Stimulated activated CD8-positive, alpha-beta memory T cell treated with anti-CD3 and anti-CD28 coated beads, Interleukin-15, amount 100 ng/mL, for 4 hours (primary cell): ENCODE data around the gene RDH16.
"Not testable (repeated sequence)": the region's sequence is repeated elsewhere in the genome, so short reads cannot be mapped to it uniquely, and the experiment has no call there.

ENCODE experiments used
- DNase-seq, 2 donors: peaks; one replicate each; pipeline ENCODE4 v3.0.0-alpha.2; 2020; ENCODE audit warnings: low read depth in 2 of 2

The RDH16 gene

DNA sequence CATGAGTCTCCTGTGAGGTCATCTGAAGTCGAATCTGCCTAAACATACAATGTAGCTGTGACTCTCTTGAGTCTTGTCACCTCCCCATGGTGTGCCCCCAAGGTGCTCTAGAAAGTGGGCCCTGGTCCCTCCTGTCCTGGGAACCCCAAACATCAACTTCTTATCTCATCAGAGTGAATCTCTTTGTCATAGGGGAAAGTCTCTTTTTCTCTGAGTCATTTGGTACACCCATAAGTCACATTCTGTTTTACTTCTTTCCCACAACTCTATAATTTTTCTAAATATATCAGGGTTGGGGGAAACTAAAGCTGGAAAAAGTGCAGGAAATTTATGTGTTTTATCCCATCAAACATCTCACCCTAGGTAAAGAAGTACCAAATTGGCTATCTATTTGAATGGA is 36.1 kb downstream of the RDH16 start:
- DNase-seq, result no peak

DNA sequence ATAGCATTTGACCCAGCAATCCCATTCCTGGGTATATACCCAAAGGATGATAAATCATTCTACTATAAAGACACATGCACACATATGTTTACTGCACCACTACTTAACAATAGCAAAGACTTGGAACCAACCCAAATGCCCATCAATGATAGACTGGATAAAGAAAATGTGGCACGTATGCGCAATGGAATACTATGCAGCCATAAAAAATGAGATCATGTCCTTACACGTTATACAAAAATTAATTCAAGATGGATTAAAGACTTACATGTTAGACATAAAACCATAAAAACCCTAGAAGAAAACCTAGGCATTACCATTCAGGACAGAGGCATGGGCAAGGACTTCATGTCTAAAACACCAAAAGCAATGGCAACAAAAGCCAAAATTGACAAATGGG is 39.3 kb downstream of the RDH16 start:
- DNase-seq, result not testable (repeated sequence)

DNA sequence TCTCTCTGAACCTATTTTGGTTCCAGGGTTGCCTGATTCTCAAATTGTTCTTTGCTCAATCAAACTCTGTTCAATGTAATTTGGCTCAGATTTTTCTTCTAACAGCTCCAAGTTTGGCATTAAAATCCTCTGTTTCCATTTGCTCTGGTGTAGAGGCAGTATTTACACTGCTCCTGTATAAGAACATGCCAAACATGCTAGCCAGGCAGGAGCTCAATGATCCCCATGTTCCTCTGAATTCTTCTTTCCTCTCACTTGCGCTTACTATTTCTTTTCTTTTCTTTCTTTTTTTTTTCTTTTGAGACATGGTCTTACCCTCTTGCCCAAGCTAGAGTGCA is 40.4 kb downstream of the RDH16 start:
- no peak for DNase-seq

DNA sequence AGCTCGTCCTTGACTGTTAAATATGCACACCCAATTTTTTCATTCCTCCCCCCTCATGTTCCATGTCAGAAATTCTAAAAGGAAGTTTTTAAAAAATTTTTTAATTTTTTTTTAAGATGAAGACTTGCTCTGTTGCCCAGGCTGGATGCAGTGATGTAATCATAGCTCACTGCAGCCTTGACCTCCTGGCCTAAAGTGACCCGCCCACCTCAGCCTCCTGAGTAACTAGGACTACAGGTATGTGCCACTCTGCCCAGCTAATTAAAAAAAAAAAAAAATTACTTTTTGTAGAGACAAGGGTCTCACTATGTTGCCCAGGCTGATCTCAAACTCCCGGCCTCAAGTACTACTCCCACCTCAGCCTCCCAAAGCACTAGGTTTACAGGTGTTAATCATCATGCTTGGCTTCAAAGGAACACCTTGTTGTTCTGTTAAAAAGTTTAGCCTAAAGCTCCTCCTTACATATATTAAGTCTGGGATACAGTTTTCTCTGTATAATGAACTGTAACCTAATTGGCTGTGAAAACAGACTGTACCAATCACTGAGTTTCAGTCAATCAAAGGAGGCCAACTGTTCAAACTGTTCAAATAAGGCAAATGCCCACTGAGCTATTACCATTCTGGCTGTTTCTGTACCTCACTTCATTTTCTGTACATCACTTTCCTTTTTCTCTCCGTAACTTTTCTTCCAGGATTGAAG is 41.0 kb downstream of the RDH16 start:
- DNase-seq, result no peak

DNA sequence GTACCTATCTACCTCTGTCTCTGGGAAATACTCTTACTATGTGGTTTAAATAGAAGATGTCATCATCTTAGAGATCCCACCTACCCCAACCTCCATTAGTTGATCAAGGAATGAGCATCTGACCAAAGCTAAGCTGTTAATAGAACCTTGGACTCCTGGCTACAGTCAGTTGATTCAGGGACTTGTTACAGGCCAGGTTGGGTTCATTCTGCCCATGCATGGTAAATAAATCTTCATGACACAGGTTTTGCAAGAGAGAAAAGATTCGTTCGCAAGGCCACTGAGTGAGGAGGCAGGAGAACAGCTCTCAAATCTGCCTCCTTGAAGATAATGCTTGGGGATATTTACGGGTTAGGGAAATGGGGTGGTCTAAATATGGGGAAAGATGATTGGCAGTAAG is 42.7 kb downstream of the RDH16 start:
- no peak for DNase-seq

DNA sequence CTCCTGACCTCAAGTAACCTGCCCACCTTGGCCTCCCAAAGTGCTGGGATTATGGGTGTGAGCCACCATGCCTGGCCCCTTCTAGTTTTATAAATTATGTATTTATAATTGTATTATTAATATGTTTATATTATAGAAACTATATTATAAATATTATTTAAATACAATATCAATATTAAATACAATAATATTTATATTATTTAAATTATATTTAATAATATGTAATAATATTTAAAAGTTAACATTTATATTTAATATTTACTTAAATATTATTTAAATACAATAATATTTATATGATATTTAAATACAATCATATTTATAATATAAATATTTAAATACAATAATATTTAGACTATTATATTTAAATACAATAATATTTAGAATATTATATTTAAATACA is 43.2 kb downstream of the RDH16 start:
- DNase-seq, result no peak

DNA sequence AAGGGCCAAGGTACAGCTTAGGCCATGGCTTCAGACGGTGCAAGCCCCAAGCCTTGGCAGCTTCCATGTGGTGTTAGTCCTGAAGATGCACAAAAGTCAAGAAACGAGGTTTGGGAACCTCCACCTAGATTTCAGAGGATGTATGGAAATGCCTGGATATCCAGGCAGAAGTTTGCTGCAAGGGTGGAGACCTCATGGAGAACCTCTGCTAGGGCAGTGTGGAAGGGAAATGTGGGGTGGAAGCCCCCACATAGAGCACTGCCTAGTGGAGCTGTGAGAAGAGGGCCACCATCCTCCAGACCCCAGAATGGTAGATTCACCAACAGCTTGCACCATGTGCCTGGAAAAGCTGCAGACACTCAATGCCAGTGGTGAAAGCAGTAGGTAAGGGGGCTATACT is 48.0 kb downstream of the RDH16 start:
- not testable (repeated sequence) for DNase-seq

DNA sequence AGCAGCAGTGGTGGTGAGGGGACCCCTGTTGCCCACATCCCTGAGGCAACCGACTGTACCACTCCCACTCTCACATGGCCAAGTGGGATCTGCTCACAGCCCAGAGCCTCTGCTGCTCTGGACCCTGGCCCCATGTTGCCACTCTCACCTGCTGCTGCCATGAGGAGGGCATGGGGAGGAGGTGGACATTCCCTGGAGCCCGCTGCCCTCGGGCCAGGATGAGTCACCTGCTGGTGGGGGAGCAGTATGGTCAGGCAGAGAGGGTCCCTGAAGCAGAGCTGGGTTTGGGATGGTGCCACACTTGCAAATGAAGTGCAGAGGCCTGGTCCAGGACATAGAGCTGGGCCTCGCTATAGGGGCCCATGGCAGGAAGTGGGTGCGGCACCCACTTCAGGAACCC is 49.3 kb downstream of the RDH16 start:
- no peak for DNase-seq

DNA sequence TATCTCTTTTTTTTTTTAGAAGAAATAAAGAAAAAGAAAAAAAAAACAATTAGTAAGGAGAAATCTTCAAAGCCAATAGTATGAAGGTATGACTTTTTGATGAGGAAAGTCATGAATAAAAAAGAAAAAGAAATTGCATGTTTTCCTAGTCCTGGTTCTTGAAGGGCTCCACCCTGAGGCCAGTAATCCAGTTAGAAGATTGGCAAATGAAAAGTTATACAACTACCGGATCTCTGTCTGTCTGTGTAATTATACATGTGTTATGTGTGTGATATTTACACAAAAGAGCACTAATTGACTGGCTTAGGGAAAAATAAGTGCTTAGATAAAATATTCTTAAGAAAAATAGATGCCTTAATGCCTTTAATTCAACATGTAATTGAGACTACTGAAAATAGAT is 51.6 kb downstream of the RDH16 start:
- no peak for DNase-seq

DNA sequence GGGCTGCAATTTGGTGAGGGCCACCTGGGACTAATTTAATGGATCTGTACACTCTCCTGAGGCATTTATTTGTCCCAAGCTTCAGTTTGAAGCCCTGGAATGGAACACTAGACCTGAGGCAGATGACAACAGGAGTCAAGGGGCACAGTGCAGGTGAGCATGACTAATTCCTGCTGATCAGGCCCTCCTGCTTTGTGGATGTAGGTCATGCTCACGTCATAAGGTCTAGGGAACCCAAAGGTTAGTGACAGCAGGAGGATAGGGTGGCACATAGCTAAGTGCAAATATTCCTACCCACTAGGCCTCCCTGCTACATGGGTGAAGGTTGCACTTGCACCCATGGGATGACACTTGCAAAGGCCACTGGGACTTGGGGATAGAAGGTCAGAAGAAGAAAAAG is 54.0 kb downstream of the RDH16 start:
- DNase-seq, result no peak
